HG03521 (cell line): ENCODE results near the gene COL13A1.

ENCODE experiments used
- ATAC-seq: cut with Tn5 transposase; IDR thresholded peaks from one replicate; pipeline ENCODE4 v1.9.1; 2021; ENCODE audit warnings: mild to moderate bottlenecking, moderate library complexity; ENCODE audit not compliant: unreplicated experiment

COL13A1 gene

GRCh38 chr10:69884024-69884367, 82.3 kb downstream of the COL13A1 start:
- no peak for ATAC-seq

GRCh38 chr10:69884686-69885085, 83.0 kb downstream of the COL13A1 start:
- ATAC-seq, result no peak

GRCh38 chr10:69885379-69886013, 83.8 kb downstream of the COL13A1 start:
- no peak for ATAC-seq

- no peak for ATAC-seq
Measured at GRCh38 chr10:69888882-69889584, 87.3 kb downstream of the COL13A1 start.

GRCh38 chr10:69890065-69890847, 88.5 kb downstream of the COL13A1 start:
- no peak for ATAC-seq

- ATAC-seq, result no peak
Measured at GRCh38 chr10:69891057-69891617, 89.4 kb downstream of the COL13A1 start.

- ATAC-seq, result no peak
Measured at GRCh38 chr10:69892406-69892805, 90.7 kb downstream of the COL13A1 start.

- ATAC-seq, result no peak
Measured at GRCh38 chr10:69892816-69893215, 91.1 kb downstream of the COL13A1 start.

- no peak for ATAC-seq
Measured at GRCh38 chr10:69893271-69893900, 91.7 kb downstream of the COL13A1 start.

- ATAC-seq, result no peak
Measured at GRCh38 chr10:69894156-69894555, 92.5 kb downstream of the COL13A1 start.

- no peak for ATAC-seq
Measured at GRCh38 chr10:69895759-69896158, 94.1 kb downstream of the COL13A1 start.

GRCh38 chr10:69896606-69897231, 95.0 kb downstream of the COL13A1 start:
- ATAC-seq, result no peak

- ATAC-seq, result no peak
Measured at GRCh38 chr10:69897432-69897831, 95.7 kb downstream of the COL13A1 start.

GRCh38 chr10:69897999-69898398, 96.3 kb downstream of the COL13A1 start:
- ATAC-seq, result no peak

- ATAC-seq, result no peak
Measured at GRCh38 chr10:69898524-69898923, 96.8 kb downstream of the COL13A1 start.

GRCh38 chr10:69898941-69899340, 97.2 kb downstream of the COL13A1 start:
- ATAC-seq, result no peak

- ATAC-seq, result no peak
Measured at GRCh38 chr10:69899727-69900595, 98.3 kb downstream of the COL13A1 start.

- no peak for ATAC-seq
Measured at GRCh38 chr10:69901022-69901421, 99.3 kb downstream of the COL13A1 start.

- ATAC-seq, result no peak
Measured at GRCh38 chr10:69901628-69902505, 100.2 kb downstream of the COL13A1 start.
